Stimulated activated CD4-positive, alpha-beta T cell treated with anti-CD3 and anti-CD28 coated beads, Interleukin-1b, Interleukin-23, amount 100 ng/mL, for 24 hours (primary cell): ENCODE results near the gene NEK11.

ENCODE experiments used
- DNase-seq, 4 experiments: peaks; one replicate each; pipeline ENCODE4 v3.0.0-alpha.2; 2020; ENCODE audit warnings: low read depth in 4 of 4, low spot score in 1 of 4

The NEK11 gene

DNA sequence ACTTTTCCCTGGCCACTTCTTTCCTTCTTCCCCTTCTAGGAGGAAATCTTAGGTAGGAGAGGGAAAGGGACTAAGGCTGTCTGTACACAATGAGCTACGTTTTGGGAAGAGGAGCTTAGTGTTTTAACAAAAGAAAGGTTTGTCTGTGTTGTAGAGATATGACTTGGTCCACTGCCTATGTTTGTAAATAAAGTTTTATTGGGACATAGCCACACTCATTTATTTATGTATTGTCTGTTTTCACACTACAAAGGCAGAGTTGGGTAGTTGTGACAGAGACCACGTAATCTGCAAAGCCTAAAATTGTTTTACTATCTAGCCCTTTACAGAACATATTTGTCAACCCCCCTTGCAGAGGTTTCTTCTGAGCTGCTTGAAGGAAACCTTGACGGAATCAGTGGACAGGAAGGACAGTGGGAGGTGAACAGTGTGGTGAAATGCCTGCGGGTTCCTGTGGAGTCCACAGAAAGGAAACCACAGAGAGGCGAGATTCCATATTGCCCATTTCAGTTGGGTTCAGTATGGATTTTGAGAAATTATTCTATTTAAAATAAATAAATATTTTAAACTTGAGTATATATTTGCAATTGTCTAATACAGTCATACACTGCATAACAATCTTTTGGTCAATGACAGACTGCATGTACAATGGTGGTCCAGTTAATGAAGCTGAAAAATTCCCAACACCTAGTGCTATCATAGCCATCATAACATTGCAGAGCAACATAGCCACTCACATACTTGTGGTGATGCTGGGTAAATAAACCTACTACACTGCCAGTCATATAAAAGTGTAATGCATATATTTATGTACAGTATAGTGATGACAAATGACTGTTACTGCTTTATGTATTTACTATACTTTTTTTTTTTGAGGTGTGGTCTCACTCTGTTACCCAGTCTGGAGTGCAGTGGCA, 197.0 kb downstream of the NEK11 start:
- no peak for DNase-seq

DNA sequence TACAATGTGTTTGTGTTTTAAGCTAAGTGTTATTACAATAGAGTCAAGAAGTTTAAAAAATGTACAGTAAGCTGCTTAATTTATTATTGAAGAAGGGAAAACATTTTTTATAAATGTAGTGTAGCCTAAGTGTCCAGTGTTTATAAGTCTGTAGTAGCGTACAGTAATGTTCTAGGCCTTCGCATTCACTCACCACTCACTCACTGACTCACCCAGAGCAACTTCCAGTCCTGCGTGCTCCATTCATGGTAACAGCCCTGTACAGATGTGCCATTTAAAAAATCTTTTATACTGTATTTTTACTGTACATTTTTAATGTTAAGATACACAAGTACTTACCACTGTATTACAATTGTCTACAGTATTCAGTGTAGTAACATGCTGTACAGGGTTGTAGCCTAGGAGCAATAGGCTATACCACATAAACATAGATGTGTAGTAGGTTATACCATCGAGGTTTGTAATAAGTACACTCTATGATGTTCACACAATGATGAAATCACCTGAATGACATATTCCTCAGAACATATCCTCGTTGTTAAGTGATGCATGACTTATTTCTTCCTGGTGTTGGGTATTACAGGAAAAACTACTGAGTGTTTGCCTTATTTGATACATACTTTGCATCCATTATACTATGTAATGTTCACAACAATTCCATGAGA, 198.3 kb downstream of the NEK11 start:
- DNase-seq, result no peak

DNA sequence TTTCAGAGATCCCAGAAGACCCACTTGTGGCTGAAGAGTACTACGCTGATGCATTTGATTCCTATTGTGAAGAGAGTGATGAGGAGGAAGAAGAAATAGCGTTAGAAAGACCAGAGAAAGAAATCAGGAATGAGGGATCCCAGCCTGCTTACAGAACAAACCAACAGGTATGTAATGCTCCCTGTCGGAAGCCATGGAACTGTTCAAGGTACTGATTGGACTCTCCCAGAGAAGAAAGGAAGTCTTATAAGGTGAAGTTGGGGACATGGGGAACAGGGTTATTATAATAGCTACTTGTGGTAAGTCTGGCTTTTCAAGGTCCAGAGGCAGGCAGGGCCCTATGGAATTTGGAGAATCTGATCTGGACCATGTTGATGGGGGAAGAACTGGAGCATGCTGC, 201.8 kb downstream of the NEK11 start:
- no peak for DNase-seq

GRCh38 chr3:131231710-131232389, 205.2 kb downstream of the NEK11 start:
- DNase-seq, result no peak

- DNase-seq, result no peak
These were observed 206.1 kb downstream of the NEK11 start for GRCh38 chr3:131232711-131233267.

GRCh38 chr3:131233900-131234668, 207.4 kb downstream of the NEK11 start:
- DNase-seq, result no peak

DNA sequence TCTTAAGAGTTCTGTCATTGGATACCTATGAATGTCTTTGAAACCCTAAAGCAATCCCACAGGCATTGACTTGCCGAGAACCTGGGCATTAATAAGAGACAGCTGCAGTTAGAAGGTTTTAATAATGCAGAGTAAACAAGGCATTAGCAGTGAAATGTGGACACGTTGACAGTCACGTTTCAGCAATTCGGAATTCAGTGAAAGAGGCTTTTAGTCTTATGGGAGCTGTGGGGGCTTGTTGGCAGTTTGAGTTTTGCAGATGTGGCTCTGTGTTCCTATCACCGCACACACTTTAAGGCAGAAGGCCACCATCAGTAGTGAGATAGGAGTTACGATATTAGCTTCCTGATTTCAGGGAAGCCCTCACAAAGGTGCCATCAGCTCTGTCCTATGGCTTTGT, 209.7 kb downstream of the NEK11 start:
- DNase-seq, result no peak

DNA sequence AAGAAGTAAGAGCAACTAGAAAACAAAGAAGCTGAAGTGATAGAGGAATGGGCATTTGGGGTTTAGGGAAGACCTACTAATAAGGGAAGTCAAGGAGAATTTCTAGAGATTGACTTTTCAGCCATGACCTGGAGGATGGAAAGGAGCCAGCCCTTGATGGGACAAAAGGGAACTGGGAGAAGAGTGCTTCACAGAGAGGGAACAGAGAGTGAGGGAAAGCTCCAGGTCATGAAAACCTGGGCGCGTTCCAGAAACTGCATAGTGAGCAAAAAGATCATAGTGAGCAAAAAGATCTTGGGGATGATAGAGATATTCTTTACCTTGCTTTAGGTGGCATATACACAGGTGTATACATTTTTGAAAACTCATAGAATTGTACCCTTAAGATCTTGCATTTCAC, 211.8 kb downstream of the NEK11 start:
- no peak for DNase-seq

GRCh38 chr3:131239267-131239666, 212.6 kb downstream of the NEK11 start:
- no peak for DNase-seq

GRCh38 chr3:131242201-131242600, 215.5 kb downstream of the NEK11 start:
- no peak for DNase-seq

- DNase-seq, result no peak
These were observed 223.8 kb downstream of the NEK11 start for GRCh38 chr3:131250466-131250865.

GRCh38 chr3:131260525-131260924, 233.8 kb downstream of the NEK11 start:
- no peak for DNase-seq

DNA sequence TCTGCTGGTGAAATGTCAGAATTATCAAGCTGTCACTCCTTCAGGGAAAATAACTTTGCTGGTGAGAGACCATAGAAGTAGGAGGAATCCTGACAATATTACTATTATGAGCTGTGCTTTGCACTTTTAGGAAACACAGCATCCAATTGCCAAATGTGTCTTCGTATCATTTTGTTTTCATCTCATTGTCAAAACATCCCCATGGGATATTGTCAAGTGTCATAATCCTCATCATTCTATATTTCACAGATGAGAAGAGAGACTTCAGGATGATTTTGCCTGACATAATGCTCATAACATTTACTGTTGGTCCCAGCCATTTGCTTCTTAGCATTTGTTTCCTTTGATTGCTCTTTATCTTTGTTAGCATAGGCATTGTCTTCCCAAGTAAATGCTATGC, 234.4 kb downstream of the NEK11 start:
- no peak for DNase-seq

DNA sequence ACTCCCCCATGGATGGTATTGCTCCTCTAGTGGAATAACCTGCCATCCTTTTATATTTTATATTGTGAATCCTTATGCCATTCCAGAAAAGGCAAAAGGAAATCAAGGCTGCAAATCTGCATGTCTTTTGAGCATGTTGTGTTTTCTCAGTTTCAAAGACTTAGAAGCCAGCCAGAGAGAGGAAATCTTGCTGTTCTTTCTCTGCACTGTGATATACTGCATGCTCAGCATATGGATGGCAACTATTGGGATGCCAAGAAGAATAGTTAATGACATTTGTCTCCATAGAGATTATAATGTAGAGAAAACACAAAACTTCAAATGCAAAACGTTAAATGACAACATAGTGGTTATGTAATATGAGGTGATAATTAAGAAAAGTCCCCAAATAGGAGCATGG, 248.9 kb downstream of the NEK11 start:
- no peak for DNase-seq

DNA sequence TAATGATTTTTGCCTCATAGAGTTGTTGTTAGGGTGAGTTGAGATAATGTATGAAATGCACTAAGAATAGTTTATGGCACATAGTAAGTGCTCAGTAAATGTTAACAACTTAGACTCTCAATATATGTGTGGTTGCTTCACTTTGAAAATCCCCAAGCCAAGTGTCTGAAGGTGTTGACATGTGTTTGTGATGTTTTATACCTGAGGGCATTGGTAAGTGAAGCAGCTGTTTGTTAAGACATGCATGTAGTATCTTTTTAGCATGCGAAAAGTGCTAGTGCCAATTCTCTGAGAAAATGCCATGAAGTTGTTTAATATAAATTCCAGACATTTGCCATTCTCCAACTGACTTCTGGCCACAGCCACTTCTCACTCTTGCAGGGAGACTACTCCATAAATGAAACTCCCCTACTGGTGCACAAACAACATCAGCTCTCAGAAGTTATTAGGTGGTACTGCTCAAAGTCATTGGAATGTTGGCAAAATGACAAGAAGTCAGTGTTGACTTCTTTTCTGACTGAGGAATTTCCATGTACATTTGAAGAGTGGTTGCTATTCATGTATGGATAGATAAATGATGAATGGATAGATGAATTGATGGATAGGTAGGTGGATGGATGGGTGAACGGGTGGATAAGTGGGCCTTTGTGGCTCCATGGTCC, 251.3 kb downstream of the NEK11 start:
- DNase-seq, result no peak

GRCh38 chr3:131279577-131279976, 252.9 kb downstream of the NEK11 start:
- DNase-seq, result no peak

GRCh38 chr3:131282379-131282778, 255.7 kb downstream of the NEK11 start:
- DNase-seq, result no peak

DNA sequence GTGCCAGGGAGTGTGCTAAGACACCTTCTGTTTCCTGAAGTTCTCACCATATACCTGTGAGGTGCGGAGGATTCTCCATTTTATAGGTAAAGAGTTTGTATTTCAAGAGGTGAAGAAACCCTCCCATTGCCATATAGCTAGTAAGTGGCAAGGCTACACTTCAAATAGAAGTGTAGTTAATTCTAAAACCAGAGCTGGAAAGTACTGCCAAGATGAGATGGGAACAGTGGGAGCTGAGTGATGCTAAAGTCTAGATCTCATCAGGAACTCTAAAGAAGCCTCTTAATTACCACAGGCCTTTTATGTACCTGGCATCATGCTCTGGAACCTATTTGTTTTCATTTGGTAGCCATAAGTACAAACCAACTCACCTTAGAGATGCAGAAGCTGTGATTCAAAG, 256.3 kb downstream of the NEK11 start:
- no peak for DNase-seq

DNA sequence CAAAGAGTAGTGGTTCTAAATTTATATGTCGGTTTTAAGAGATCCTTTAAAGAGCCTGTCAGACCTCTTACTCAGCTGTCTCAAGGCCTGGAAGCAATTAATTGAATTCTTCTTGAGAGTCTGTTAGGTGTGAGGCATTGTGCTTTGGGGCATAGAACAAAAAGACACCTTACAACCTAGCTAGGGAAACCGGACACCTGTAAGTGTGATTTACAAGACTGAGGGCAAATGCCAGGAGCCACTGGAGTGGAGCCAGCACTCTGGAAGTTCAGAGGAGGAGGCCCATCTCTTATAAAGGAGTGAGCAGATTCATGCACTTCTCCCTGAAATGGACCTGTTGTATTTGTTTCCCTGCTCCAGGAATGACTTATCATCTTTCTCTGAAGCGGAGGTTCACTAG, 257.2 kb downstream of the NEK11 start:
- no peak for DNase-seq

DNA sequence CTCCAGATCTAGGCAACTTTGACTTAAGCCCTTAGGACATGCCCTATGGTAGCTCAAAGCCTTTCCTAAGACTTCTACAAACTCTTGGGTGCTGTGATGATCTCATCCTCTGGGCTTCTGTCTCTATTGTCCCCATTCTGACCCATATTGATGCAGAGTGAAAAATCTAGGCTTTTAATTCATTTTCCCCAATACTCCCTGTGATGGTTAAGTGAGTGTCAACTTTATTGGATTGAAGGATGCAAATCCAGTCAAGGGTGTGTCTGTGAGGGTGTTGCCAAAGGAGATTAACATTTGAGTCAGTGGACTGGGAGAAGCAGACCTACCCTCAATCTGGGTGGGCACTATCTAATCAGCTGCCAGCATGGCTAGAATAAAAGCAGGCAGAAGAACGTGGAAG, 257.6 kb downstream of the NEK11 start:
- no peak for DNase-seq
